Measurements from ENCODE around the gene GID8.
A peak's percentile ranks its signal among the peaks of the same experiment; 100 is the strongest.

Gene GID8

GRCh38 chr20:62944746-62945145 lies 6.8 kb downstream of the GID8 start:
- DNase-seq = no peak

DNA sequence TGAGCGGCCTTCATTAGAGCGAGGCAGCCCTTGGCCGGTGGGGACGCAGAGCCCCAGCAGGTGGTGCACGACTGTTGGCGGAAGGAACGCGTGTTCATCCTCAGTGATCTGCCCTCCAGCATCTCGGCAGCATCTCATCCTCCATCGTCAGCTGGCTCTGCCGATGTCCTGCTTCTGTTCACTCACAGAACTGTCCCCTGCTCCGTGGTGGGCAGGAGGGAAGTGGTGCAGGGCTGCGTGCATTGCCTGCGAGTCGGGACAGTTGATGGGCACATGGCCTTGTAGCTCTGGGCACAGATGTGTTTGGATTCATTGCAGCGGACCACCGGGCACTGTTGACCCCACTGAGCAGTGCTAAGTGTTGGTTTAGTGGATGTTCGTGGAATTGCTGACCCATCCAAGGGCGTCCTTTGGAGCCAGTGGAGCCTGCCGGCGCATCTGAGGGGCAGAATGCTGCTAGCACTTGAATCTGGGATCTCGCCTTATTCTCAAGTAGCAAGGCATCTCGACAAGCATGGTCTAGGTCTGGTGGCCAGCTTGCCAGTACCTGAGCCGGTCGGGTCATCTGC lies 7.9 kb downstream of the GID8 start:
- no peak for DNase-seq

DNA sequence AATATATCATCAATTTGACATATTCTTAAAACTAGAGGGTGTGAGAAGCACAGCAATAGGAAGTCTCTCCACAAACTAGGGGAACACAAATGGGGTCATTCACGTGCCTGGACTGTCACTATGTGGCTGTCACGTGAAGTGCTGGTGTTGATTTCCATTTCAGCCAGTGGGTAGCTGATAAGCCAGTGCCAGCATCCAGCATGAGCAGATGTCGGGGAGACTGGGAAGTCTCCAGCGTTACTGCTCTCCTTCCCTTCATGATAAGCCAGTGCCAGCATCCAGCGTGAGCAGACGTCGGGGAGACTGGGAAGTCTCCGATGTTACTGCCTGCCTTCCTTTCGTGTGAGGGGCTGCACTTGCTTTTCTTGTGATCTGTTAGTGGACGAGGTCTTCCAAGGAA lies 9.0 kb downstream of the GID8 start:
- no peak for DNase-seq

DNA sequence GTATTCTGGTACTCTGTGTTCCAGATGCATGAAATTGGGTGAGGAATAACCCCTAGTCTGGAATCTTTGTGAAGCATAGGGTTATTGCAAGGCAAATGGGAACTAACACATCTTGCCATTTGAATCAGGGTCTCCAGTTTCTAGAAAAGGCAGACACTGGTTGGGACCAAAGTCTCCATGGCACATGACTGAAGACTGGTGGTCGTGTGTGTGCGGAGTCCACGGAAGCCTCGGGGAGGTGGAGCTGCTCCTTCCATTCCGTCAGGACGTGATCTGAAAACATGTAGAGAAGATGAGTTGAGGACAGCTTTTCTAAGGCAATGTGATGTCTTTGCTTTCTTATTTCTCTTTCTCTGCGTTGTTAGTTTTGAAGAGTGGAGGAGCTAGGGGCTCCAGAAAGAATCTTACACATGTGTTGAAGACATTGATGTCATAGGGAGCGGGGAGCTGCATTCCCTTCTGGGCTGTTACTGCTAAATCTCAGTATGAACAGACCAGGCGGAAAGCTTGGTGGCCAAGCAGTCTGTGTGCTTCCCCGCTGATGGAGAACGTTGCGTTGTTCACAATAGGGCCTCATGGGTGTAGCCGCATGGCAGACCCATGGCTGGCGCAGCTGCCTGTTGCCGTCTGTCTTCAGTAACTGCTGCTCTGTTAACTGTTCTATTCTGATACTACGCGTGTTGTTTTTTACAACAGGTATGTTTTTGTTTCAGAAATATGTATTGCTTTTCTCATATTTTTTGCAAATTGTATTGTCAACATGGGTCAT lies 9.8 kb downstream of the GID8 start:
- no peak for DNase-seq

DNA sequence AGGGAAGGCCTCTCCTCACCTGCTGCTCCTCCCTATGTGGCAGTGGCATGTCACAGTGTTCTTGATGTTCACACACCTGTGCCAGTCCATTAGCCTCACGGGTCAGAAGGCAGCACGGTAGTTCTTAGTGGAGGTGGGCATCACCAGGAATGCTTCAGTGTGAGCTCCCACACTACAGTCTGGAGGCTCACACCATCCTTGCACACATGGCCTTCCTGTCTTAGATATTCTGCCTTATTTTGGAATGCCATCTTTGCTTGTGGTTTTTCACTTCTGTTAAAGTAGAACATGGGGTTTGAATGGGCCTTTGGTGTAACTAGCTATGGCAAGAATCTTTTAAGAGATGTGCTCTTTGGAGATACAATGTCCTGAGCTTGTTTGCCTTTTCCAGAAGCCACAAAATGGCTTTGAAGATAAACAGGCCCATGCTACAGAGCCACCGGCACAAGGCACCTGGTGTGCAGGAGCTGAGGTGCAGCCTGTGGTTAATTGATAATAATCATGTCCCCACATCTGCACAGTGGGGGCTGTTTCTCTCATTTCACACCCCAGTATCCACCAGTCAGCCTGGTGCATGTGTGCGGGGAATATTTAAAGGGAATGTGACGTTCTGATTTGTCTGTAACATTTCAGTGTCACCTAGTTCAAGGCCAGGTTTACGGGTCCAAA lies 11.3 kb downstream of the GID8 start:
- DNase-seq = no peak

DNA sequence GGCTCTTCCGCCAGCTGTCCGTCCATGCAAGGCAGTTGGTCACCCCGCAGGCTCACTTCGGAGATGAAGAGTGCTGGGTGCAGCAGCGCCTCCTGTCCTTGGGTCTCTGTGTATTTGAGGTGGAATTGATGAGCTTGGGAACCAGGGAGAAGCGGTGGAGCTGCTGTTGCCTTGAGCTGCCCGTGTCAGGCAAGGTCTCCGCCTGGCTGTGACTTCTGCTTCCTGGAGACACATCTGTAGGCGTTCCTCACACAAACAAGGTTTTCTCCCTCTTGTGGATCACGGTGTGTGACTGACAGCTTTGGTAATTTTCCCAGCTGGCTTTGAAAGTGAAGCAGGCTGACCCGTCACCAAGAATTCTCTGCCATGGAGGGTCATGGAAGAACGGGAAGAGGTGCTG lies 12.0 kb downstream of the GID8 start:
- no peak for DNase-seq

DNA sequence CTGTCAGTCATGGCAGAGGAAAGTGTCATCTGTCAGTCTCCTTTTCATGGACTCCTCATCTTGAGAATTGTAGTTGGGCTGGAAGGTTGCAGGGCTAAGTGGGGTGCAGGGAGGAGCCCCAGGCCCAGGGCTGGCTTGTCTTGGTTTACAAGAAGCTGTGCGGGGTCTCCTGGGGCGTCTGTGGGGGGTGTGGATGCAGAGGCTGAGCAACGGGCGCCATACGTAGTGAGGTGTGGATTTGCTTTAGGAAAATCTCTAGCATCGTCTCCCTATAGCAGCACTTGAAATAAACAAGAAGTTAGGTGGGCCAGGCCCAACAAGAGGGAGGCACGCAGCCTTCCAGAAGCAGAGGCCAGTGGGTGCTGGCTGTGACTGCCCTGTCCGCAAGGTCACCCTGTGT lies 12.8 kb downstream of the GID8 start:
- DNase-seq = no peak

- DNase-seq = no peak
These were observed 13.4 kb downstream of the GID8 start for GRCh38 chr20:62951143-62951895.

DNA sequence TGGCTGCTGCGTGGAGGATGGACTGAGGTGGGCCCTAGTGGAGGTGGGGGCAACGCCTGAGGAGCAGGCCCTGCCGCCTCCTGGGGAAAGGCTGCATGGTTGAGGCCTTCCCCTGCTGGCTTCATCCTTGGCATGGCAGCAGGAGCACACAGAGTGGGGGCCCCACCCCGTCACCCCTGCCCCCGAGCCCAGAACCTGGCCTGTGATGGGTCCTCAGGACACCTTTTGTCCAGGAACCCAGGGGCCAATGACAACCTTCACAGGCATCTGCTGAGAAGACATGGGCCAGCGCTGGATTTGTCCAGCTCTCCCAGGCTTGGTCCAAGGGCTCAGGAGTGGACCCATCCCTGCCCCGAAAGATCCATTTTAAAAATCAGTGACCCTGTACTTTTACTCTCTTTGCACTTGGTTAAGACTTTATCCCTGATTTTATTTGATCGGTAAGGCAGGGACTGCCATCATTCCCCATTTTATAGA lies 14.0 kb downstream of the GID8 start:
- DNase-seq = no peak

GRCh38 chr20:62952373-62952967 lies 14.5 kb downstream of the GID8 start, which contains the start of gene SLC17A9:
SLC17A9 (plus strand) TSS chr20:62952709; CDS start chr20:62952831, 122 bp downstream.
- peak; percentile 77 for DNase-seq

DNA sequence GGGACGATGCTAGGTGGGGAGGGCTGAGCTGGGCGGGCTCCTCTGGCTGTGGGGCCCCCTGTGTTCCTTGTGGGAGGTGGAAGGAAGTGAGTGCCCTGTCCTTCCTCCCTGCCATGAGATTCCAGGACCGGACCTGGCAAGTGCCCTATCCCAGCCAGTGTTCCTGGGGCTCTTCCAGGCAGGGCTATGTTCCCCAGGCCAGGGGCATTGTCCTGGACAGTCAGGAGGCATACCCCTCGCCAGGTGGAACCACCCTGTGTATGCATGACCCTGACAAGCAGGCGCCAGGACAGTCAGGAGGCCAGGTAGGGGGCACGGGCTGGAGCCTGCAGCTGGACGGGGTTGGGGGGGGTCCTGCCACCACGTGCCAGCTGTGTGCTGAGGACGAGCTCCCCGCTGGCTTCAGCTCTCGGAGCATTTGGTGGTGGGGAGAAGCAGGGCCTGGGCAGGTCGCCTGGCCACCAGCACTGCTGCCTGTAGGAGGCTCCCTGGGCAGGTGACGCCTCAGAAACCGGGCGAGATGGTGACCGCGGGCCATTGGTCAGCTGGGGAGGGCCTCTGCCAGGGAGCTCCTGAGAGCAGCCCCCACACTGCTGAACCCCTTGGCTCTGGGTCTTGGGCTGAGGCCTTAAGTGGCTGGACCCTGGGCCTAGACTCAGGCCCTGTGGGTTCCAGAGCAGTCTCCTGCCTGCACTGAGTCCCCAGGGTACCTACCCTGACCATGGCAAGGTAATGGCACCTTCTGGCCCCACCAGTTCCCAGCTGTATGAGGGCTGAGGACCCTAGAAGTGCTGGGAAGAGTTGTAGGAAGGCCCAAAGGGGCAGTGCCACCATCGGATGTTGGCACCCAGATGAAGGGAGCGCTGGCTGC lies 15.3 kb downstream of the GID8 start:
- no peak for DNase-seq

GRCh38 chr20:62953839-62954703 lies 16.1 kb downstream of the GID8 start:
- DNase-seq = peak; percentile 85

GRCh38 chr20:62955519-62956386 lies 17.8 kb downstream of the GID8 start:
- no peak for DNase-seq

DNA sequence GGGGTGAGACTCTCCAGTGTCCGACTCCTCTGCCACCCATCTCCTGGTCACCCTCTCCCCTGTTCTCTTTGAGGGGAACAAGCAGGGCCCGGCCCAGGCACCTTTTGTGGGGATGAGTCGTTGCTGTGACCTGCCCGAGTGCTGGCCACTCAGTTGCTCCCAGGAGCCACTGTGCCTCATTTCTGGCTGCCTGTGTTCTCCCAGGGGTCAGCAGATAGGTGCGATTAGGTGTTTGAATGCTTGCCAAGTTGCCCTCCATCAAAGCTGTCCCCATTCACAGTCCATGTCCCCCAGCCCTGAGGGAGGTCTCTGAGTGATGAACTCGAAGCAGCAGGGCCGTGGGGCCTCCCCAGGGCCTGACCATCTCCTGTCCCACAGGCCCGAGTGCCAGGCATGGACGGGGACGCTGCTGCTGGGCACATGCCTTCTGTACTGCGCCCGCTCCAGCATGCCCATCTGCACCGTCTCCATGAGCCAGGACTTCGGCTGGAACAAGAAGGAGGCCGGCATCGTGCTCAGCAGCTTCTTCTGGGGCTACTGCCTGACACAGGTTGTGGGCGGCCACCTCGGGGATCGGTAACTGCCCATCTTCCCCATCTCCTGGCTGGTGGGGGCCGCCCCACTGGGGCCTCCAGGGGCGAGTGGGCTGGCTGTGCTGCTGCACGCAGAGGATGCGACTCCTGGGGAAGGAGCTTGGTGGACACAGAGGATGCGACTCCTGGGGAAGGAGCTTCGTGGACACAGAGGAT lies 18.6 kb downstream of the GID8 start:
- DNase-seq = no peak

GRCh38 chr20:62957136-62958117 lies 19.5 kb downstream of the GID8 start:
- DNase-seq = no peak

- no peak for DNase-seq
These were observed 20.6 kb downstream of the GID8 start for GRCh38 chr20:62958388-62959100.

Measured in activated effector memory CD4-positive, alpha-beta T cell treated with anti-CD3 and anti-CD28 coated beads, Interleukin-2, amount 50 U/mL, for 16 hours (primary cell).